Gastrocnemius medialis (tissue), 4 donors: ENCODE measurements around the gene TOR2A. TPM values are rescaled to one million over a fixed set of nuclear protein-coding genes. Genes with fewer than 3 reads are reported as not detected.

Source experiments
- ATAC-seq, 2 donors: fragments of 150-250 bp; one replicate each; pipeline ENCODE4 v1.9.1; 2016
- DNase-seq, 2 donors: peaks; one replicate each; pipeline ENCODE4 v3.0.0-alpha.2; 2019
- H3K27ac ChIP-seq, 4 donors: fragments of 200-600 bp; sonication (generic); 1 replicate in 1 of 4; 2 replicates in 3 of 4; pipeline ENCODE4 v1.5.1; 2016 to 2018; ENCODE audit warnings: mild to moderate bottlenecking in 2 of 4, moderate library complexity in 1 of 4
- H3K27me3 ChIP-seq, 3 donors: fragments of 200-600 bp; sonication (generic) in 2 of 3; 1 replicate in 1 of 3; 2 replicates in 2 of 3; pipeline versions ENCODE4 v1.5.1 to v1.6.0; 2016 to 2019; ENCODE audit warnings: mild to moderate bottlenecking in 1 of 3, moderate library complexity in 1 of 3
- H3K36me3 ChIP-seq, 2 donors: fragments of 200-600 bp; sonication (generic) in 1 of 2; one replicate each; pipeline ENCODE4 v1.5.1; 2017 to 2018
- H3K4me1 ChIP-seq, 2 donors: fragments of 200-600 bp; sonication (generic) in 1 of 2; one replicate each; pipeline ENCODE4 v1.5.1; 2016 to 2017; ENCODE audit warnings: mild to moderate bottlenecking in 2 of 2
- H3K4me3 ChIP-seq, 4 donors: fragments of 200-600 bp; sonication (generic) in 3 of 4; 1 replicate in 1 of 4; 2 replicates in 3 of 4; pipeline ENCODE4 v1.5.1; 2016 to 2019; ENCODE audit warnings: mild to moderate bottlenecking in 2 of 4
- H3K9me3 ChIP-seq, 3 donors: fragments of 200-600 bp; sonication (generic) in 2 of 3; 1 replicate in 1 of 3; 2 replicates in 2 of 3; pipeline ENCODE4 v1.5.1; 2016 to 2019
- CTCF ChIP-seq, 5 experiments: fragments of 450-650 bp in 3 of 5; fragments of 200-600 bp in 2 of 5; sonication (generic) in 2 of 5; IDR thresholded peaks in 4 of 5; conservative IDR thresholded peaks in 1 of 5; 1 replicate in 4 of 5; 2 replicates in 1 of 5; pipeline ENCODE4 v1.5.1; 2016 to 2019; ENCODE audit warnings: antibody characterized with exemption in 5 of 5, mild to moderate bottlenecking in 3 of 5, moderate library complexity in 3 of 5
- POLR2A ChIP-seq, 2 donors: fragments of 450-650 bp; IDR thresholded peaks; one replicate each; pipeline ENCODE4 v1.6.1; 2017; ENCODE audit warnings: antibody characterized with exemption in 2 of 2, mild to moderate bottlenecking in 2 of 2, moderate library complexity in 2 of 2
- in situ Hi-C, 4 donors: fragments of 200-750 bp; cut with MboI; loops; one replicate each; pipeline versions ENCODE4 v1.15.0 to v1.8.0; 2017; ENCODE audit warnings: low sequenced_read_pairs in 4 of 4
- intact Hi-C: fragments of 100-400 bp; cut with DNase I; formaldehyde crosslinking; loops from one replicate; pipeline ENCODE4 v1.15.1; 2023; ENCODE audit warnings: low total_unique reads
- total RNA-seq, 4 donors: library from RNA; depleted of rRNA; stranded (reverse); fragments of >200 nt; gene quantifications; one replicate each; pipeline versions ENCODE4 v1.1.0 to v1.2.3, GENCODE V29; 2016

TOR2A gene
- total RNA-seq, 4 donors from 2014 or later = 3.2 to 10.6 (median 9.6) TPM

DNA sequence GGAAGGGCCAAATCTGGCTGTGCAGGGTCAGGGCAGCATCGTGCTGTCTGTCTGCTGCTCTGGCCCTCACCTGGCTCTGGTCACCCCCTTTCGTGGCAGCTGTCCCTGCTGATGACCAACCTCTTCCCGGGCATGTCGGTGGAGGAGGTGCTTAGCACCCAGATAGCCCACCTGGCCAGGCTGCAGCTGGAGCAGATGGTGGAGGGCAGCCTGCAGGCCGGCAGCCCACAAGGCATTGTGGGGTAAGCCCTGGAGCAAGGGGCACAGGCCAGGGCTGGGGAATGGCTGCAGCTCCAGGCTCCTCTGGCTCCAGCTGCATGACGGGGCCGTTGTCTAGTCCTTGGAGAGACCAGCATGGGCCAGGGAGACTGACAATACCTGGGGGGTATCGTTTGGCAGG, 8.2 kb downstream of the TOR2A start:
- ATAC-seq = no peak
- no peaks in the 10 kb centered on the region for H3K4me1 ChIP-seq
- H3K27ac ChIP-seq = no peak overlapping the region
- H3K9me3 ChIP-seq = no peaks in the 10 kb centered on the region
- intact Hi-C loops (no loop called here), in situ Hi-C loops (loop anchor here in 1 of 4 donors (10.0 kb wide), 1 partner anchor 232 kb away; no protein-coding TSS in a partner anchor)
- H3K4me3 ChIP-seq = no peak overlapping the region
- H3K27me3 ChIP-seq = no peaks in the 10 kb centered on the region
- DNase-seq = no peak
- peaks cover 0 to 4% of the 10 kb centered on the region in 2 donors for H3K36me3 ChIP-seq
- TF ChIP-seq POLR2A (IDR thresholded peaks at IDR 0.05) = no peak
- no peak for TF ChIP-seq CTCF (IDR thresholded peaks at IDR 0.05 in 4 of 5, conservative IDR thresholded peaks at IDR 0.05 in 1 of 5)

GRCh38 chr9:127724012-127724411, 11.1 kb downstream of the TOR2A start:
- H3K9me3 ChIP-seq = no peaks in the 10 kb centered on the region
- H3K4me3 ChIP-seq = no peak overlapping the region
- no peak overlapping the region for H3K27ac ChIP-seq
- no peak for DNase-seq
- in situ Hi-C loops (loop anchor here in 1 of 4 donors (10.0 kb wide), 1 partner anchor 229 kb away; no protein-coding TSS in a partner anchor), intact Hi-C loops (no loop called here)
- H3K36me3 ChIP-seq = no peaks in the 10 kb centered on the region
- no peak for ATAC-seq
- no peaks in the 10 kb centered on the region for H3K27me3 ChIP-seq
- H3K4me1 ChIP-seq = no peaks in the 10 kb centered on the region
- TF ChIP-seq CTCF (IDR thresholded peaks at IDR 0.05 in 4 of 5, conservative IDR thresholded peaks at IDR 0.05 in 1 of 5) = no peak
- no peak for TF ChIP-seq POLR2A (IDR thresholded peaks at IDR 0.05)

GRCh38 chr9:127723444-127723843, 11.7 kb downstream of the TOR2A start:
- TF ChIP-seq CTCF (IDR thresholded peaks at IDR 0.05 in 4 of 5, conservative IDR thresholded peaks at IDR 0.05 in 1 of 5) = no peak
- TF ChIP-seq POLR2A (IDR thresholded peaks at IDR 0.05) = no peak
- in situ Hi-C loops = loop anchor here in 1 of 4 donors (10.0 kb wide), 1 partner anchor 229 kb away; no protein-coding TSS in a partner anchor

DNA sequence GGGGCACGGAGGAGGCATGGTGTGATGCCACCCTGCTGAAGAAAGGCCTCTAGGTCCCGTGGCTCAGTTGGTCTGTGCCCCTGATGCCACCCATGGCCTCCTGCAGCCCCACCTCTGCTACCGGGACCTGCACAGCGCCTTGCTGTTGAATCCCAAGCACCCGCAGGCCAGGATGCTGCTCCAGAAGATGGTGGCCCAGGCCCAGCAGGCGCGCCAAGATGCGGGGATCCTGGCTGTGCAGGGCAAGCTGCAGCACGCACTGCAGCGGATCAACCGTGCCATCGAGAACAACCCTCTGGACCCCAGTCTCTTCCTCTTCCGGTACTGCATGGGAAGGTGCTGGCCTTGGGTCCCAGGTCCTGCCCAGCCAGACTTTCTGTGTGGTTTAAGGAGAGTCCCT, 12.1 kb downstream of the TOR2A start:
- H3K36me3 ChIP-seq = no peaks in the 10 kb centered on the region
- no peak overlapping the region for H3K27ac ChIP-seq
- no peaks in the 10 kb centered on the region for H3K4me1 ChIP-seq
- in situ Hi-C loops = loop anchor here in 1 of 4 donors (10.0 kb wide), 1 partner anchor 228 kb away; no protein-coding TSS in a partner anchor
- ATAC-seq (no peak), DNase-seq (no peak)
- TF ChIP-seq CTCF (IDR thresholded peaks at IDR 0.05 in 4 of 5, conservative IDR thresholded peaks at IDR 0.05 in 1 of 5) (no peak), POLR2A (IDR thresholded peaks at IDR 0.05) (no peak)
- H3K9me3 ChIP-seq = no peaks in the 10 kb centered on the region
- H3K27me3 ChIP-seq = no peaks in the 10 kb centered on the region
- H3K4me3 ChIP-seq = no peak overlapping the region
- intact Hi-C loops = no loop called here

More at GRCh38 chr9:127723444-127723843, 11.7 kb downstream of the TOR2A start:
- intact Hi-C loops = no loop called here
- Histone ChIP-seq H3K4me1 (no peaks in the 10 kb centered on the region), H3K27me3 (no peaks in the 10 kb centered on the region), H3K36me3 (no peaks in the 10 kb centered on the region), H3K4me3 (no peak overlapping the region), H3K9me3 (no peaks in the 10 kb centered on the region), H3K27ac (no peak overlapping the region)
- no peak for DNase-seq
- ATAC-seq = no peak
